K562 (cell line): ENCODE data around the gene ATF6B. TPM values are rescaled to one million over a fixed set of nuclear protein-coding genes. Genes with fewer than 3 reads are reported as not detected.

Source experiments
- ATAC-seq: fragments of 200-7000 bp; cut with Tn5 transposase; 3 replicates; pipeline ENCODE4 v1.9.1; 2020; ENCODE audit warnings: moderate library complexity
- BruUV-seq: library from RNA; stranded (reverse); fragments of 400-500 nt; replicated peaks from 2 replicates; lab custom pipeline; 2021; lab: Mats Ljungman, UMichigan
- CTCF ChIA-PET: fragments of 300-600 bp; formaldehyde crosslinking; extraction: SDS; loops from one replicate; lab custom pipeline; 2021; ENCODE audit warnings: low intra/inter-chr PET ratio; lab: Yijun Ruan, JAX
- POLR2A ChIA-PET: fragments of 300-600, 350-650 bp; sonication (Branson Sonifier 250); formaldehyde crosslinking; extraction: SDS; loops from one replicate; lab custom pipeline; 2021; ENCODE audit warnings: antibody characterized with exemption, inconsistent platforms; lab: Yijun Ruan, JAX
- DNase-seq, 4 experiments: peaks; one replicate each; pipeline versions ENCODE4 v3.0.0 to v3.0.0-alpha.2; 2011 to 2018; ENCODE audit warnings: low spot score in 3 of 4, mixed read lengths in 3 of 4; ENCODE audit errors: extremely low read depth in 1 of 4
- FAIRE-seq: peaks from 2 replicates; lab custom pipeline; 2011; peaks lifted over from hg19 to GRCh38; lab: Jason Lieb, UNC
- H2AFZ ChIP-seq: 2 replicates; pipeline ENCODE4 v1.6.0; 2011; ENCODE audit warnings: low read depth, low read length, control low read depth, inconsistent platforms
- H3K27ac ChIP-seq: fragments of 200-600 bp; 3 replicates; pipeline ENCODE4 v1.8.0; 2011; ENCODE audit warnings: low read depth, mild to moderate bottlenecking, control low read depth, inconsistent platforms, low read length, moderate library complexity, mixed read lengths; ENCODE audit errors: extremely low read depth
- H3K27me3 ChIP-seq, 2 experiments: fragments of 300-600 bp in 1 of 2; 2 replicates in 1 of 2; 3 replicates in 1 of 2; pipeline versions ENCODE4 v1.6.0 to v1.8.0; 2011; ENCODE audit warnings: inconsistent platforms in 2 of 2, low read length in 2 of 2, mild to moderate bottlenecking in 1 of 2, mixed read lengths in 1 of 2, moderate library complexity in 1 of 2; ENCODE audit not compliant: control insufficient read depth in 2 of 2, insufficient read depth in 2 of 2
- H3K36me3 ChIP-seq: fragments of 300-600 bp; 3 replicates; pipeline ENCODE4 v1.8.0; 2011; ENCODE audit warnings: mild to moderate bottlenecking, low read length, inconsistent platforms; ENCODE audit not compliant: control insufficient read depth, insufficient read depth
- H3K4me1 ChIP-seq, 2 experiments: fragments of 200-600 bp in 1 of 2; replicated peaks in 1 of 2; 2 replicates in 1 of 2; 3 replicates in 1 of 2; pipeline versions ENCODE4 v1.5.1 to v1.8.0; 2011; ENCODE audit warnings: inconsistent platforms in 2 of 2, low read length in 2 of 2, mild to moderate bottlenecking in 1 of 2, mixed read lengths in 1 of 2, moderate library complexity in 1 of 2; ENCODE audit not compliant: control insufficient read depth in 2 of 2, insufficient read depth in 2 of 2
- H3K4me2 ChIP-seq: 2 replicates; pipeline ENCODE4 v1.6.1; 2011; ENCODE audit warnings: low read length, control low read depth, inconsistent platforms, mixed read lengths; ENCODE audit not compliant: insufficient read depth
- H3K4me3 ChIP-seq: fragments of 200-600 bp; sonication (generic), shearing (Covaris generic); 2 replicates; pipeline ENCODE4 v1.5.1; 2016; ENCODE audit warnings: control low read depth, inconsistent platforms
- H3K79me2 ChIP-seq: fragments of 200-600 bp; 3 replicates; pipeline ENCODE4 v1.8.0; 2011; ENCODE audit warnings: low read length, inconsistent platforms; ENCODE audit not compliant: control insufficient read depth, insufficient read depth
- H3K9ac ChIP-seq, 2 experiments: 2 replicates each; pipeline versions ENCODE4 v1.6.0 to v1.6.1; 2011; ENCODE audit warnings: low read depth in 2 of 2, low read length in 2 of 2, control low read depth in 1 of 2, inconsistent platforms in 1 of 2, mild to moderate bottlenecking in 1 of 2, mixed read lengths in 1 of 2; ENCODE audit not compliant: insufficient read depth in 1 of 2
- H3K9me1 ChIP-seq: one replicate; pipeline ENCODE4 v1.6.0; 2011; ENCODE audit warnings: inconsistent platforms, mild to moderate bottlenecking, low read length, moderate library complexity; ENCODE audit not compliant: control insufficient read depth, insufficient read depth
- H3K9me3 ChIP-seq: replicated peaks from 2 replicates; pipeline ENCODE4 v1.5.1; 2011; ENCODE audit warnings: low read depth, low read length, inconsistent platforms; ENCODE audit not compliant: control insufficient read depth, insufficient read depth
- H4K20me1 ChIP-seq: replicated peaks from 2 replicates; pipeline ENCODE4 v1.6.1; 2011; ENCODE audit warnings: low read length, inconsistent platforms, mixed read lengths; ENCODE audit not compliant: control insufficient read depth, insufficient read depth
- ARID3A ChIP-seq: IDR thresholded peaks from 2 replicates; pipeline ENCODE4 v1.6.1; 2012; ENCODE audit warnings: low read depth, low read length, improper control_type of control experiment, borderline replicate concordance
- ELK3 ChIP-seq: fragments of 450-650 bp; formaldehyde crosslinking; IDR thresholded peaks from 2 replicates; pipeline ENCODE4 v1.4.0; 2020; ENCODE audit warnings: mild to moderate bottlenecking
- MTA2 ChIP-seq: fragments of 450-650 bp; IDR thresholded peaks from 2 replicates; pipeline ENCODE4 v1.6.1; 2016; ENCODE audit warnings: low read depth
- PBX2 ChIP-seq, 2 experiments: IDR thresholded peaks in 1 of 2; conservative IDR thresholded peaks in 1 of 2; 2 replicates each; pipeline ENCODE4 v1.6.1; 2016; ENCODE audit warnings: low read depth in 2 of 2, mild to moderate bottlenecking in 1 of 2, missing compliant biosample characterization in 1 of 2, missing genetic modification characterization in 1 of 2, moderate library complexity in 1 of 2
- PHF20 ChIP-seq: fragments of 450-650 bp; IDR thresholded peaks from 2 replicates; pipeline ENCODE4 v1.6.1; 2018; ENCODE audit not compliant: partially characterized antibody
- PKNOX1 ChIP-seq: fragments of 450-650 bp; IDR thresholded peaks from 2 replicates; pipeline ENCODE4 v1.6.1; 2016
- SAFB2 ChIP-seq: fragments of 200-400 bp; formaldehyde crosslinking; IDR thresholded peaks from 2 replicates; pipeline ENCODE4 v1.6.1; 2018; ENCODE audit warnings: borderline replicate concordance, low read length, low read depth, moderate library complexity; ENCODE audit not compliant: severe bottlenecking
- TEAD2 ChIP-seq: fragments of 450-650 bp; IDR thresholded peaks from 2 replicates; pipeline ENCODE4 v1.6.1; 2016; ENCODE audit warnings: missing genetic modification characterization, control low read depth, missing compliant biosample characterization
- THRB ChIP-seq: fragments of 450-650 bp; formaldehyde crosslinking; conservative IDR thresholded peaks from 2 replicates; pipeline ENCODE4 v1.4.0; 2022; ENCODE audit warnings: mild to moderate bottlenecking, missing genetic modification characterization
- WGBS: fragments of 100-300 bp; shearing (Covaris generic); methylation state at CpG from one replicate; pipeline ENCODE4 v1.1.6; 2016; ENCODE audit warnings: low coverage, mixed read lengths; ENCODE audit not compliant: insufficient coverage; ENCODE audit errors: missing lambda C conversion rate; 5-methylcytosine and 5-hydroxymethylcytosine counted together
- in situ Hi-C: fragments of 300-500 bp; cut with MboI; formaldehyde crosslinking; loops from 4 replicates; pipeline ENCODE4 v1.15.0; 2018; ENCODE audit warnings: inconsistent platforms, mixed read lengths
- intact Hi-C: fragments of 100-400 bp; cut with micrococcal nuclease; formaldehyde crosslinking; loops from 2 replicates; pipeline ENCODE4 v1.14.2; 2022
- polyA plus RNA-seq, 8 experiments: library from polyadenylated mRNA; depleted of rRNA in 4 of 8; stranded (reverse) in 5 of 8; unstranded in 3 of 8; fragments of >200 nt; fragmentation: Nextera tagmentation in 2 of 8; fragmentation: Illumina TruSeq in 1 of 8; extraction: Ambion mirVana in 2 of 8; extraction: Trizol in 1 of 8; gene quantifications; 2 replicates each; pipeline versions ENCODE4 v1.2.1 to v1.2.3, GENCODE V29; 2011 to 2014; ENCODE audit warnings: inconsistent platforms in 1 of 8, missing spikeins in 1 of 8
- total RNA-seq, 7 experiments: library from RNA; depleted of rRNA in 6 of 7; stranded (reverse); fragments of >200 nt in 6 of 7; fragmentation: Illumina TruSeq in 2 of 7; extraction: Trizol in 2 of 7; gene quantifications; 2 replicates each; pipeline versions ENCODE4 v1.2.1 to v1.2.3, GENCODE V29; 2011 to 2021; ENCODE audit warnings: low replicate concordance in 1 of 7
- TF ChIP-seq, protein P1 (sequence below): fragments of 450-650 bp; IDR thresholded peaks from 2 replicates; pipeline ENCODE4 v1.6.1; 2018; ENCODE audit warnings: mild to moderate bottlenecking, low read depth; ENCODE audit not compliant: partially characterized antibody

The ATF6B gene
- total and polyA plus RNA-seq, 9 of the 15 experiments (the other 6 are each of a cell fraction or from before 2014, with no cell fraction given), result 20.7 to 131 (median 31.7) TPM

DNA sequence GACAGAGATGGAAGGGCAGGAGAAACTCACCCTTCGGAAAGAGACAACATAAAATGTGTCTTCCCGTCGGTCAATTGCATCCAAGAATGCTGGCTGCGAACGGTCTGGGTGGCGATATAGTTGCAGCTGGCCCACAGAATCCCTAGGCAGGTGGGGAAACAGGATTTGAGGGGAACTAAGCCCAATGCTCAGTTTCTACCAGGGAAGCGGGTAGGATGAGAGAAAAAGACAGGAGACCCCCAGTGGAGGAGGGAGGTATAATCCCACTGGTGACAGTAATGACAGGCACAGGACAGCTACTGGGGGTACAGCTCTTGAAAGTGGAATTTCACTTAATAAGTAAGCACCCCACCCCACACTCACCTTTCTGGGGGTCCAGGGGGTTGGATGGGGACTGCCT lies 11.4 kb downstream of the ATF6B start:
- Histone ChIP-seq H3K4me2 (no peak overlapping the region), H3K4me1 (peaks cover 7 to 12% of the 10 kb centered on the region in 2 experiments; a peak in 4 of 5 replicates), H3K9me1 (peaks cover 3% of the 10 kb centered on the region), H3K4me3 (no peak overlapping the region), H3K79me2 (no peaks in the 10 kb centered on the region), H4K20me1 (no peaks in the 10 kb centered on the region), H2AFZ (no peak overlapping the region), H3K27me3 (no peaks in the 10 kb centered on the region), H3K9ac (no peak overlapping the region; a peak in 1 of 4 replicates), H3K9me3 (no peaks in the 10 kb centered on the region), H3K36me3 (peaks cover 52% of the 10 kb centered on the region), H3K27ac (no peak overlapping the region)
- in situ Hi-C loops (no loop called here), intact Hi-C loops (loop anchor here (5.0 to 10.0 kb wide), 3 partner anchors 51 to 298 kb away; partner anchors contain the start of gene ZBTB12)
- no TSS peak for BruUV-seq
- ChIA-PET POLR2A (interaction anchor here (0.9 to 4.6 kb wide), 5 partner anchors 7 to 280 kb away, joined by 3 to 25 read pairs (median 4); partner anchors contain the start of genes FKBPL and TNXB), CTCF (interaction anchor here (0.8 to 1.9 kb wide), 4 partner anchors 29 to 80 kb away, joined by 3 to 8 read pairs (median 6); no protein-coding TSS in a partner anchor)
- 90% methylated on average over 7 of the region's 7 CpGs for WGBS
- FAIRE-seq (peak; percentile 44), DNase-seq (peak; percentile 61 to 74 (median 64)), ATAC-seq (peak; percentile 54)
- TF ChIP-seq PBX2 (CRISPR knock-in tag; IDR thresholded peaks at IDR 0.05; ENCODE audit: low read depth) (no peak), PBX2 (tag; conservative IDR thresholded peaks at IDR 0.05; ENCODE audit: low read depth) (no peak), TEAD2 (tag) (no peak), PHF20 (no peak), PKNOX1 (peak; percentile 43; the same call in 1 of the 2 replicates), THRB (CRISPR knock-in tag) (no peak), SAFB2 (no peak), MTA2 (no peak), ARID3A (no peak), ELK3 (CRISPR knock-in tag) (no peak)
- TF ChIP-seq, protein P1, sequence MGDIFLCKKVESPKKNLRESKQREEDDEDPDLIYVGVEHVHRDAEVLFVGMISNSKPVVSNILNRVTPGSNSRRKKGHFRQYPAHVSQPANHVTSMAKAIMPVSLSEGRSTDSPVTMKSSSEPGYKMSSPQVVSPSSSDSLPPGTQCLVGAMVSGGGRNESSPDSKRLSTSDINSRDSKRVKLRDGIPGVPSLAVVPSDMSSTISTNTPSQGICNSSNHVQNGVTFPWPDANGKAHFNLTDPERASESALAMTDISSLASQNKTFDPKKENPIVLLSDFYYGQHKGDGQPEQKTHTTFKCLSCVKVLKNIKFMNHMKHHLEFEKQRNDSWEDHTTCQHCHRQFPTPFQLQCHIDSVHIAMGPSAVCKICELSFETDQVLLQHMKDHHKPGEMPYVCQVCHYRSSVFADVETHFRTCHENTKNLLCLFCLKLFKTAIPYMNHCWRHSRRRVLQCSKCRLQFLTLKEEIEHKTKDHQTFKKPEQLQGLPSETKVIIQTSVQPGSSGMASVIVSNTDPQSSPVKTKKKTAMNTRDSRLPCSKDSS, result no peak
